Activated CD4-positive, CD25-positive, alpha-beta regulatory T cell treated with anti-CD3 and anti-CD28 coated beads, Interleukin-2, amount 50 U/mL, for 72 hours (primary cell): Measurements from ENCODE around the gene COPS7A.
A peak's percentile ranks its signal among the peaks of the same experiment; 100 is the strongest.

Source experiments
- DNase-seq: peaks from one replicate; pipeline ENCODE4 v3.0.0; 2021

Gene COPS7A

GRCh38 chr12:6752167-6752920 is 28.5 kb downstream of the COPS7A start:
- no peak for DNase-seq

DNA sequence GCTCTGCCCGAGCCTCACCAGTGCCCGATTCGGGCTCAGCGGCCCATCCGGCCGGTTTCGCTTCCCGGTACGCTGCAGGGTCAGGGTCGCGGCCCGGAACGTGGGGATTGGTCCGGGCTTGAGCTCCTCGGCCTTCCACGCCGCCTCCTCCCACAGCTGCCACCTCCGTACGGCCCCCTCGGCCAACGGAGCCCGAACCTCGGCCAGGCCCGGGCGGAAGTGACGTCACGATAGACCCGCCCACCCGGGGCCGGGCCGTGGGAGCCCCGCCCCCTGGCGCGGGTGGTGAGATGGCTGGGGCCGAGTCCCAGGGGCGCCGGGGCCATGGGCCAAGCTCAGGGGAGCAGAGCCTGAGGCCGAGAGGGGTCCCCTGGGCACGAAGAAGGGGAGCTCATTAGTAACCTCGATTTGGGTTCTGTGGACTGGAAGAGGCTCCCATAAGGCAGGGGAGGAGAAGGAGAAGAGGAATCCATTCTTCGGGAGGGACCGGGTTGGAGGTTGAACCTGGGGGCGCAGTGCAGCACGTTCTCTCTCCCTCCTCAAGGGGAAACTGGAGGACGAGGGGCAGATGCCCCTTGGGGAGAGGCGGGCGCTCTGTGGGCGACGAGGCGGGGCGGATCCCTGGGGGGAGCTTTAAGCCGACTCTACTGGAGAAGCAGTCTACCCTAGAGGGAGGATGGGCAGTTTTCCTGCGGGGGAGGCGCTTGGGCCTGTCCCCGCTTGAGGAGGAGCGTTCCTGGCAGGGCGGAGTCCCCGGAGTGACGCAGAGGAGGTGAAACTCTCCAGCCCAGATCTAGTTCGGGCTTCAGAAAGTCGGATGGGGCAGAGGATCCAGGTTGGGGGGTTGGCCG is 29.3 kb downstream of the COPS7A start, which contains the start of gene MLF2:
Gene MLF2, minus strand, starts transcription at position 221 of the 851 bp plus-strand sequence. CDS start 807 bp downstream, outside the sequence.
- peak; percentile 98 for DNase-seq

DNA sequence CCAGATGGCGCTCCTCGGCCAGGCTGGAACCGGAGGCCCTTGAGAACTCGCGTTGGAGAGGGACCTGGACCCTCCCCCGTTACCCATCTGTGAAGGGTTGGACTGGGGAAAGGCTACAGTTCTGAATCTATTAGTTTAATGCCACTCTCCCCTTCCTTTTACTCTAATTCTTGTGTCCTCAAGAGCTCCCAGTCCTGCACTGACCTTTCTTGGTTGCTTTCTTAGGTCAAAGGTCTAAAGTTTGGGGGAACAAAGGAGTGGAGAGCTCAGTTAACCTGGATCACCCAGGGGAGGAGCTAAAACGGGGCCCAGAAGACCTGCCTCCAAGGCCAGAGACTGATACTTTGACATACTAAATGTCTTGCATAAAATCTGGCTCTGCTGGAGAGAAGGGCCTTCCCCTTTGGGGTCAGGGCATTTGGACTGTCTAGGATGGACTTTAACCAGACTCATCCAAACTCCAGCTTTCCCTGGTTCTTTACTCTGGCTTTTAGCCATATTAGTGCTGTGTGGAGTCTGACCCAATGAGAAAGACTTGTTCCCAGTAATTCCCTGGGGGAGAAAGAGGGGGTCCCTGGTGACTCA is 30.0 kb downstream of the COPS7A start:
- no peak for DNase-seq

DNA sequence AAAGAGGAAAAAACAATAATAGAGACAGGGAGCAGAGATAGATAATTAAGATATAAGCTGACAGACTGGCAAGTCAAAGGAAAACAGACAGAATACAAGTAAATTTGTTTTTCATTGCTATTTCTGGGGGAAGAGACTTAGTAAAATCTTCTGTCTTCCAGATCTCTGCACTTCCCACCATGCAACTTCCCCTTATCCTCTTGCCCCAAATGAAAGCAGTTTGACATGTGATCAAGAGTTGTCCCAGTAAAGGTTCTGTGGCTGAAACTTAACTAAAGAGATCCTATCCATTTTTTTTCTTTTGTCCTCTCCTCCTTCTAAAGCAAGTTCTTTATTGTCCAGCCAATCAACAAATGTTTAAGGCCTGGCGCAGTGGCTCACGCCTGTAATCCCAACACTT is 30.6 kb downstream of the COPS7A start:
- no peak for DNase-seq

DNA sequence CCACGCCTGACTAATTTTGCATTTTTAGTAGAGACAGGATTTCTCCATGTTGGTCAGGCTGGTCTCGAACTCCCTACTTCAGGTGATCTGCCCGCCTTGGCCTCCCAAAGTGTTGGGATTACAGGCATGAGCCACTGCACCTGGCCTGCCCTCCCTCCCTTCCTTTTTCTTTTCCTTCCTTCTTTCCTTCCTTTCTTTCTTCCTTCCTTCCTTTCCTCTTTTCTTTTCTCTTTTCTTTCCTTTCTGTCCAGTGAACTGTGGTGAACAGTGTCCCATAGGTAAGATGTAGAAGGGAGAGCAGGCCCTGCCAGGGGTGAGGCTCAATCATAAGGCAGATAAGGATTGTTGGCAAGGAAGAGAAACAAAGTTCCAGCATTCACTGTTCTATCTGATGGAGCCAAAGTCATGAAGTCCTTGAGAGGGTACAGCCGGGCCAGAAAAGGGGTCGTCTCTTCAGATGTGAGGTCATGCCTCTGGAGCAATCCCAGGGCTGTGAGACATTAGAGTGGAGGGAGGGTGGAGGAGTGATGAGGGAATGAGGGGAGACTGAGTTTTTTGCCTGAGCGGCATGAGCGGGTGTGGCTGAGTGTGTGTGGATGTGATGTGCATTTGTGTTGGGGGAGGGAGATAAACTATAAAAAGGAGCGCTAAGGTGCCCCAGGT is 33.3 kb downstream of the COPS7A start:
- DNase-seq = no peak

GRCh38 chr12:6758506-6759095 is 34.8 kb downstream of the COPS7A start:
- no peak for DNase-seq

DNA sequence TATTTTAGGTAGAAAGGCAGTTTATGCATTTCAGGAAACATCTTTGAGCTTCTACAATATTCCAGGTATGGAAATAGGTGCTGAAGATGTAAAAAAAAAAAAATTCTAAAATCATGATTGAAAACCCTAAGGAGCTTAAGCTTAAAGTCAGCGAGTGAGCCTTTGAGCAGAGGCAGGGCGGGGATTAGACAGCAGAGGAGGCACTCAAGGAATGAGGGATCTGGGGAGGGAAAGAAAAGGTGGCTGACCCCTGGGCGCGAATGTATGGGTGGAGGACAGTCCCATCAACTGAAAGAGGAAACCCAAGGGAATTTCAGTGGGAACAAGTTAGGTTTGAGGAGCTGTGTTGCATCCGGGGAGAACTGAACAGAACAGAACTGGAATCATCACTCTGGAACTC is 35.9 kb downstream of the COPS7A start:
- no peak for DNase-seq

GRCh38 chr12:6763380-6763779 is 39.5 kb downstream of the COPS7A start:
- DNase-seq = no peak

- DNase-seq = no peak
Observed at GRCh38 chr12:6764011-6764828, 40.4 kb downstream of the COPS7A start.

GRCh38 chr12:6765048-6765633 is 41.3 kb downstream of the COPS7A start:
- DNase-seq = no peak

- no peak for DNase-seq
Observed at GRCh38 chr12:6765634-6766581, 42.1 kb downstream of the COPS7A start, which contains the start of gene PTMS. TSS of gene PTMS (plus strand) at chr12:6766363. CDS start at chr12:6766706, 343 bp downstream.

GRCh38 chr12:6766651-6767349 is 43.0 kb downstream of the COPS7A start:
- DNase-seq = peak; percentile 68

DNA sequence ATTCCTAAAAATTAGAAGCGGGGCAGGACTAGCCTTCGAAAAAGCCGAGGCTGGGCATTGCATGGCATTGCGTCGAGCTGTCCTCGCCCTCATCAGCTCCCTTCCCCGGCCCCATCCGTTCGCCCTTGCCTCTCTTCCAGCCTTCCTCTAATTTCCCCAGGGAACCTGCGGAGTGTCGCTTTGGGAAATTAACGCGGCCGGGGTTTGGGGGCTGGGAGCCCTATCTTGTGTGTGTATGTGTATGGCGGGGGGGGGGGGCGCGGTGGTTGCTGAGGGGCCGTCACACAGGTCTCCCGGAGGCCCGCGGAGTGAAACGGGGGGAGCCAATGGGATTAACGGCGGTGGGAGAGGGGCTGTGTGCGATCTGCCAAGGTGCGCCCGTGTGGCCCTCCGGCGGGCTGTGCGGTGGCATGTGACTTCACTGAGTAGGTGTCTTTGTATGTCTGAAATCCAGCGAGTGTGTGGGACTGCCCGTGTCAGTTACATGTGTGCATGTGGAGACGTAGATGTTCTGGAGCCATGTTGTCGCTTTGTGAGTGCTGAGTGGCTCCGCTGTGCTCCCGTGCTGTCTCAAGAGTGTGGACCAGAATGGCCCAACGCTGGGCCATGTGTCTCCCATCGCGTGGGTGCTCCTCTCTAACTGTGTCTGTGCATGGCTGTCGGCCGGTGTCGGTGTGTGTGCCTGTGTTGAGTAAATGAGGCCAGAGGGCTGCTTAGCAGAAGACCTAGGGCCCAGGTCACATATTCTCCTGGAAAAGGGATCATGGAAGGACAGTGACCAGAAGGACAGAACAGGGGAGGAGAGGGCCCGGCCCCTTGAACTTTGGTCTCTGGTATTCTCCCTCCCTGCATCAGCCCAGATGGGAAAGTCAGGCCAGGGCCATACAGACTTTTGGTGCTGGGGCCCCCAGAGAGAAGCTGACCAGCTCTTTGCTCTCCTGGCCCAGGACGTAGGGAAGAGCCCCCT is 43.8 kb downstream of the COPS7A start:
- DNase-seq = no peak

DNA sequence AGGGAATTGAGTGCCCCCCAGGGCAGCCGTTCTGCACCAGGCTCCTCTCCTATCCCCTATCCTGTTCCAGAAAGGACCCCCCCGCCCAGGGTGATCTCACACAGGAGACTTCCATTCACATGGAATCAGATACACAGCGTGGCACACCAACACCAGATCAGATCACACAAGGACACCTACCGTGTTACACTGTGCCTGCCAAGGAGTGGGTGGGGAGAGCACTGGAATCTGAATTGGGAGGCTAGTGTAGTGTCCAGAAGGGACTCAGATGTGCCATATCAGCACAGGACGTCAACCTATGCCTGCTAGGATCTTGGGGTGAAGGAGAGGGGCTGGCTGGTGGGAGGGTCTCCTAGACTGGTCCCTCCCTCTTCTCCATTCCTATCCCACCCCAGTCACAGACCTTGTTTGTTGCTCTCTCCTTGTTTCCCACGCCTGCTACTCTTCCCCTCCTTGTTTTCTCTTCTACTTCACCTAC is 44.6 kb downstream of the COPS7A start:
- no peak for DNase-seq

- DNase-seq = no peak
Observed at GRCh38 chr12:6768990-6769389, 45.1 kb downstream of the COPS7A start.

GRCh38 chr12:6769666-6770065 is 45.8 kb downstream of the COPS7A start:
- DNase-seq = no peak

GRCh38 chr12:6770094-6770493 is 46.2 kb downstream of the COPS7A start:
- no peak for DNase-seq

- DNase-seq = no peak
Observed at GRCh38 chr12:6770600-6770999, 46.8 kb downstream of the COPS7A start.
